ENCODE measurements around the gene LRRC3.

Gene LRRC3

DNA sequence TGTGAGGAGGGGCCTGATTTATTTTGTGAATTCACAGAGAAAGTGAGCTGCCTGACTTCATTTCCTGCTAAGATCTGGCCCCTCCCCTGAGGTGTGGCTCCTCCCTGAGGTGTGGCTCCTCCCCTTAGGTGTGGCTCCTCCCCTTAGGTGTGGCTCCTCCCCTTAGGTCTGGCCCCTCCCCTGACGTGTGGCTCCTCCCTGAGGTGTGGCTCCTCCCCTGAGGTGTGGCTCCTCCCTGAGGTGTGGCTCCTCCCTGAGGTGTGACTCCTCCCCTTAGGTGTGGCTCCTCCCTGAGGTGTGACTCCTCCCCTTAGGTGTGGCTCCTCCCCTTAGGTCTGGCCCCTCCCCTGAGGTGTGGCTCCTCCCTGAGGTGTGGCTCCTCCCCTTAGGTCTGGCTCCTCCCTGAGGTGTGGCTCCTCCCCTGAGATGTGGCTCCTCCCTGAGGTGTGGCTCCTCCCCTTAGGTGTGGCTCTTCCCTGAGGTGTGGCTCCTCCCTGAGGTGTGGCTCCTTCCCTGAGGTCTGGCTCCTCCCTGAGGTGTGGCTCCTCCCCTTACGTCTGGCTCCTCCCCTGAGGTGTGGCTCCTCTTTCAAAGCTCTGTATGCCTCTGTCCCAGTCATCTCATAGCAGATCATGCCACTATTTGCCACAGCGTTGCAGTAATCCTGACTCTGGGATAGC is 26.9 kb upstream of the LRRC3 start:
- no peaks in the 10 kb centered on the region for H3K79me2 ChIP-seq (ENCODE audit: low read length)
- peaks cover 16% of the 10 kb centered on the region for H3K36me3 ChIP-seq (replicated peaks; ENCODE audit: low read depth, low read length)
- no peaks in the 10 kb centered on the region for H3K27me3 ChIP-seq (ENCODE audit: low read depth, low read length)
- H3K4me1 ChIP-seq (ENCODE audit: low read length), result no peaks in the 10 kb centered on the region; the same call in 1 of the 2 replicates
- H3K9ac ChIP-seq (ENCODE audit: low read length), result no peak overlapping the region
- no peak overlapping the region for H3K4me3 ChIP-seq (ENCODE audit: low read length)
- no peaks in the 10 kb centered on the region for H3K9me3 ChIP-seq (ENCODE audit: insufficient read depth, low read length)
- TF ChIP-seq, protein P1, sequence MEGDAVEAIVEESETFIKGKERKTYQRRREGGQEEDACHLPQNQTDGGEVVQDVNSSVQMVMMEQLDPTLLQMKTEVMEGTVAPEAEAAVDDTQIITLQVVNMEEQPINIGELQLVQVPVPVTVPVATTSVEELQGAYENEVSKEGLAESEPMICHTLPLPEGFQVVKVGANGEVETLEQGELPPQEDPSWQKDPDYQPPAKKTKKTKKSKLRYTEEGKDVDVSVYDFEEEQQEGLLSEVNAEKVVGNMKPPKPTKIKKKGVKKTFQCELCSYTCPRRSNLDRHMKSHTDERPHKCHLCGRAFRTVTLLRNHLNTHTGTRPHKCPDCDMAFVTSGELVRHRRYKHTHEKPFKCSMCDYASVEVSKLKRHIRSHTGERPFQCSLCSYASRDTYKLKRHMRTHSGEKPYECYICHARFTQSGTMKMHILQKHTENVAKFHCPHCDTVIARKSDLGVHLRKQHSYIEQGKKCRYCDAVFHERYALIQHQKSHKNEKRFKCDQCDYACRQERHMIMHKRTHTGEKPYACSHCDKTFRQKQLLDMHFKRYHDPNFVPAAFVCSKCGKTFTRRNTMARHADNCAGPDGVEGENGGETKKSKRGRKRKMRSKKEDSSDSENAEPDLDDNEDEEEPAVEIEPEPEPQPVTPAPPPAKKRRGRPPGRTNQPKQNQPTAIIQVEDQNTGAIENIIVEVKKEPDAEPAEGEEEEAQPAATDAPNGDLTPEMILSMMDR (IDR thresholded peaks at IDR 0.05; ENCODE audit: low read depth, low read length), result no peak
- TF ChIP-seq EZH2phosphoT487 (IDR thresholded peaks at IDR 0.05; ENCODE audit: low read depth), result no peak
- H3K4me2 ChIP-seq (ENCODE audit: low read length), result no peak overlapping the region
- no peaks in the 10 kb centered on the region for H4K20me1 ChIP-seq (ENCODE audit: insufficient read depth, low read length)
- no peak overlapping the region for H2AFZ ChIP-seq (ENCODE audit: low read depth, low read length)
- no peak overlapping the region for H3K27ac ChIP-seq (ENCODE audit: low read length)

DNA sequence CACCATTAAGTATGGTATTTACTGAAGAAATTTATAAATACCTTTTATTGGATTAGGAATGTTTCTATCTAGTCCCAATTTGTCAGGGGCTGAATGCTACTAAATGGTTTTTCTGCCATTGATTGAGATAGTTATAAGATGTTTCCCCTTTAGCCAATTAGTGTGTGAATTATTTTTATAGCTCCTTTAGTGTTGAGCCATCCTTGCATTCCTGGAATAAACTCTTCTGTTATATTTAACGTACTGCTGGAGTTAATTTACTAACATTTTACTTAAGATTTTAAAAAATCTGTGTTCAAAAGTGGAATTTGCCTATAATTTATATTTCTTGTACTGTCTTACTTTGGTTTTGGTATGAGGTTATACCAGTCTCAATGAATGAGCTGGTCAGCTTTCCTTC is 25.4 kb upstream of the LRRC3 start:
- Histone ChIP-seq H3K9ac (ENCODE audit: low read length) (no peak overlapping the region), H3K36me3 (replicated peaks; ENCODE audit: low read depth, low read length) (peaks cover 16% of the 10 kb centered on the region), H3K4me3 (ENCODE audit: low read length) (no peak overlapping the region), H3K27me3 (ENCODE audit: low read depth, low read length) (no peaks in the 10 kb centered on the region), H3K79me2 (ENCODE audit: low read length) (no peaks in the 10 kb centered on the region), H3K9me3 (ENCODE audit: insufficient read depth, low read length) (no peaks in the 10 kb centered on the region), H3K4me2 (ENCODE audit: low read length) (no peak overlapping the region), H3K27ac (ENCODE audit: low read length) (no peak overlapping the region), H3K4me1 (ENCODE audit: low read length) (no peaks in the 10 kb centered on the region; the same call in 1 of the 2 replicates), H2AFZ (ENCODE audit: low read depth, low read length) (no peak overlapping the region), H4K20me1 (ENCODE audit: insufficient read depth, low read length) (no peaks in the 10 kb centered on the region)
- no peak for TF ChIP-seq EZH2phosphoT487 (IDR thresholded peaks at IDR 0.05; ENCODE audit: low read depth)
- TF ChIP-seq, protein P1 (IDR thresholded peaks at IDR 0.05; ENCODE audit: low read depth, low read length), result no peak

DNA sequence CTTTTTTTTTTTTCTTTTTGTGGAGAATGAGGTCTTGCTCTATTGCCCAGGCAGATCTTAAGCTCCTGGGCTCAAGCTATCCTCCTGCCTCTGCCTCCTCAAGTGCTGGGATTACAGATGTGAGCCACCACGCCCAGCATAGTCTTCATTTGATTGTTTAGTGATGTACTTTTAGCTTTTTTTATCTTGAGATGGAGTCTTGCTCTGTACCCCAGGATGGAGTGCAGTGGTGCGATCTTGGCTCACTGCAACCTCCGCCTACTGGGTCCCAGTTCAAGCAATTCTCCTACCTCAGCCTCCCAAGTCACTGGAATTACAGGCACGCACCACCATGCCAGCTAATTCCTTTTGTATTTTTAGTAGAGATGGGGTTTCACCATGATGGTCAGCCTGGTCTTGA is 24.0 kb upstream of the LRRC3 start:
- Histone ChIP-seq H3K9me3 (ENCODE audit: insufficient read depth, low read length) (no peaks in the 10 kb centered on the region), H3K4me2 (ENCODE audit: low read length) (no peak overlapping the region), H2AFZ (ENCODE audit: low read depth, low read length) (no peak overlapping the region), H3K79me2 (ENCODE audit: low read length) (no peaks in the 10 kb centered on the region), H3K27ac (ENCODE audit: low read length) (no peak overlapping the region), H4K20me1 (ENCODE audit: insufficient read depth, low read length) (no peaks in the 10 kb centered on the region), H3K4me1 (ENCODE audit: low read length) (no peaks in the 10 kb centered on the region; the same call in 1 of the 2 replicates), H3K27me3 (ENCODE audit: low read depth, low read length) (no peaks in the 10 kb centered on the region), H3K9ac (ENCODE audit: low read length) (no peak overlapping the region), H3K4me3 (ENCODE audit: low read length) (no peak overlapping the region), H3K36me3 (replicated peaks; ENCODE audit: low read depth, low read length) (peaks cover 15% of the 10 kb centered on the region)
- TF ChIP-seq, protein P1 (IDR thresholded peaks at IDR 0.05; ENCODE audit: low read depth, low read length), result no peak
- no peak for TF ChIP-seq EZH2phosphoT487 (IDR thresholded peaks at IDR 0.05; ENCODE audit: low read depth)

DNA sequence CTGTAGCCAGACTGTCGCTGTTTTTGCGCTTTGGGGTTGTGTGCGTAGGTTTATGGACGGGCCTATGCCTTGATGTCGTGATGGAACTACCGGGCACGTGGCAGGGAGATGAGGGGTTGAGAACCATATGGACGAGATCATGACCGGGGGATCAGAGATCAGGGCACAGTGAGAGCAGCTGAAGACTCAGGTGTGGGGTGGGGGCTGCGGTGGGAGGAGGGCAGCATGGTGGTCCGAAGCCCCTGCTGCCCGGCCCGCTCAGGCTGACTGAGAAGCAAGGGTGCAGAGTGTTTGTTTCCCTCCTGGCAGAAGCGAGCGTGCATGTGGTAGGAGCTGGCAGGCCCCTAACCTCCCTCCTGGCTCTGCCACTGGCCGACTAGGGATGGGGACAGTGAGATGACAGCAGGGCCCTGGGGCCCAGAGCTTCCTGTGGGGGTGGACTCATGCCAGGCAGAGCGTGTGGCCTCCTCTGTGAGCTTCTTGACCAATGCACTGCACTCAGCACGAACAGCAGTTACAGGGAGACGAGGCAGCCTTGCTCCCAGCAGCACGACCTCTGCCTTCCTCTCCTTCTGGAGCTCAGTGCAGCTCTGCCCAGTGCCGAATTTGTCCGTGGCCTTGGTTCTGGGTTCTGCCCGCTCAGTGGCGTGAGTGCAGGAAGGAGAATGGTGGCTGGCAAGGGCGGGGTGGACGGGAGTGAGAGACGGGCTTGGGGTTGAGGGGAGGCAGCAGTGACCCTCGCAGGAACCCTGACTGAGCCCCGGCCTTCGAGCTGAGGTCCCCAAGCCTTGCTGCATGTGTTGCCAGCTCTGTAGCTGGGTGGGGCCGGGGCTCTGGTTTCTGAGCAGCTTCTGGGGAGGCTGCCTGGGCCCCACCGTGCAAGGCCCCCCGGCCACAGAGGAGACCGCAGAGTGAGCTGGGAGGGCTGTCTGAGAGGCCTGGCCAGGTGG is 22.2 kb upstream of the LRRC3 start:
- Histone ChIP-seq H3K9me3 (ENCODE audit: insufficient read depth, low read length) (no peaks in the 10 kb centered on the region), H3K27me3 (ENCODE audit: low read depth, low read length) (no peaks in the 10 kb centered on the region), H3K9ac (ENCODE audit: low read length) (no peak overlapping the region), H3K4me1 (ENCODE audit: low read length) (no peaks in the 10 kb centered on the region), H3K27ac (ENCODE audit: low read length) (no peak overlapping the region), H3K79me2 (ENCODE audit: low read length) (no peaks in the 10 kb centered on the region), H3K36me3 (replicated peaks; ENCODE audit: low read depth, low read length) (peaks cover 8% of the 10 kb centered on the region), H4K20me1 (ENCODE audit: insufficient read depth, low read length) (no peaks in the 10 kb centered on the region), H3K4me3 (ENCODE audit: low read length) (no peak overlapping the region), H3K4me2 (ENCODE audit: low read length) (no peak overlapping the region), H2AFZ (ENCODE audit: low read depth, low read length) (no peak overlapping the region)
- TF ChIP-seq, protein P1 (IDR thresholded peaks at IDR 0.05; ENCODE audit: low read depth, low read length), result no peak
- TF ChIP-seq EZH2phosphoT487 (IDR thresholded peaks at IDR 0.05; ENCODE audit: low read depth), result no peak
